Measurements from ENCODE around the gene FLNC.

FLNC gene

GRCh38 chr7:128804484-128804883 is 25.7 kb upstream of the FLNC start:
- no peak for DNase-seq (ENCODE audit: low spot score)

- DNase-seq (ENCODE audit: low spot score), result no peak
Measured at GRCh38 chr7:128805225-128805624, 25.0 kb upstream of the FLNC start.

- no peak for DNase-seq (ENCODE audit: low spot score)
Measured at GRCh38 chr7:128807191-128807590, 23.0 kb upstream of the FLNC start.

- no peak for DNase-seq (ENCODE audit: low spot score)
Measured at GRCh38 chr7:128809363-128809762, 20.8 kb upstream of the FLNC start.

- DNase-seq (ENCODE audit: low spot score), result peak; percentile 59
Measured at GRCh38 chr7:128810473-128810872, 19.7 kb upstream of the FLNC start.

- DNase-seq (ENCODE audit: low spot score), result no peak
Measured at GRCh38 chr7:128810997-128811396, 19.2 kb upstream of the FLNC start.

- no peak for DNase-seq (ENCODE audit: low spot score)
Measured at GRCh38 chr7:128811631-128812430, 18.4 kb upstream of the FLNC start.

GRCh38 chr7:128812514-128813168 is 17.6 kb upstream of the FLNC start:
- no peak for DNase-seq (ENCODE audit: low spot score)

GRCh38 chr7:128814499-128814898 is 15.7 kb upstream of the FLNC start:
- DNase-seq (ENCODE audit: low spot score), result no peak

GRCh38 chr7:128815289-128815942 is 14.8 kb upstream of the FLNC start:
- no peak for DNase-seq (ENCODE audit: low spot score)

GRCh38 chr7:128818694-128819093 is 11.5 kb upstream of the FLNC start:
- DNase-seq (ENCODE audit: low spot score), result no peak

GRCh38 chr7:128821724-128822123 is 8.5 kb upstream of the FLNC start:
- DNase-seq (ENCODE audit: low spot score), result no peak

- no peak for DNase-seq (ENCODE audit: low spot score)
Measured at GRCh38 chr7:128826512-128826911, 3.7 kb upstream of the FLNC start.

- no peak for DNase-seq (ENCODE audit: low spot score)
Measured at GRCh38 chr7:128826916-128827247, 3.3 kb upstream of the FLNC start.

- DNase-seq (ENCODE audit: low spot score), result peak; percentile 85
Measured at GRCh38 chr7:128827248-128827958, 2.8 kb upstream of the FLNC start.

- peak; percentile 69 for DNase-seq (ENCODE audit: low spot score)
Measured at GRCh38 chr7:128827971-128828711, 2.1 kb upstream of the FLNC start.

- no peak for DNase-seq (ENCODE audit: low spot score)
Measured at GRCh38 chr7:128829391-128830166, 627 bp upstream of the FLNC start.

- peak; percentile 49 for DNase-seq (ENCODE audit: low spot score)
Measured at GRCh38 chr7:128831178-128831993, 1.2 kb downstream of the FLNC start.

- DNase-seq (ENCODE audit: low spot score), result peak; percentile 41
Measured at GRCh38 chr7:128831994-128832879, 2.0 kb downstream of the FLNC start.
